SU-DHL-6 (cell line): ENCODE data around the gene BRD2.

Experiments used
- H2AFZ ChIP-seq: fragments of 200-600 bp; sonication (generic); 2 replicates; pipeline ENCODE4 v1.6.1; 2014; ENCODE audit warnings: low read depth, mild to moderate bottlenecking, moderate library complexity, mixed read lengths, antibody characterized with exemption, low read length; ENCODE audit not compliant: severe bottlenecking
- H3F3A ChIP-seq: fragments of 200-600 bp; shearing (Covaris generic); 2 replicates; pipeline ENCODE4 v1.6.0; 2016; ENCODE audit warnings: antibody characterized with exemption, mild to moderate bottlenecking; ENCODE audit not compliant: insufficient read depth
- H3K27ac ChIP-seq: fragments of 200-600 bp; sonication (generic); 2 replicates; pipeline ENCODE4 v1.5.1; 2016; ENCODE audit warnings: low read depth, mild to moderate bottlenecking, low read length, moderate library complexity, mixed read lengths
- H3K27me3 ChIP-seq: fragments of 200-600 bp; sonication (generic), shearing (Covaris generic); 2 replicates; pipeline ENCODE4 v1.6.0; 2014; ENCODE audit warnings: mild to moderate bottlenecking, low read length
- H3K36me3 ChIP-seq: fragments of 200-600 bp; sonication (generic); 2 replicates; pipeline ENCODE4 v1.6.1; 2014; ENCODE audit warnings: mild to moderate bottlenecking, low read length, mixed read lengths
- H3K4me2 ChIP-seq: fragments of 300-600, 200-600 bp; shearing (Covaris generic), sonication (generic); 2 replicates; pipeline ENCODE4 v1.6.0; 2014; ENCODE audit warnings: low read length, low read depth, mild to moderate bottlenecking; ENCODE audit not compliant: poor library complexity, severe bottlenecking
- H3K4me3 ChIP-seq: fragments of 200-600 bp; sonication (generic); 2 replicates; pipeline ENCODE4 v1.5.1; 2014; ENCODE audit warnings: antibody characterized with exemption, low read length, mild to moderate bottlenecking, mixed read lengths; ENCODE audit not compliant: insufficient read depth, poor library complexity, severe bottlenecking
- H3K79me2 ChIP-seq: fragments of 200-600 bp; sonication (generic); 2 replicates; pipeline ENCODE4 v1.6.1; 2014; ENCODE audit warnings: mild to moderate bottlenecking, low read length, moderate library complexity; ENCODE audit not compliant: insufficient read depth
- H3K9ac ChIP-seq: fragments of 200-600 bp; sonication (generic); 2 replicates; pipeline ENCODE4 v1.7.0; 2014; ENCODE audit warnings: mild to moderate bottlenecking, low read length
- H3K9me2 ChIP-seq: fragments of 200-600 bp; sonication (generic); replicated peaks from 2 replicates; pipeline ENCODE4 v1.6.1; 2014; ENCODE audit warnings: low read length; ENCODE audit not compliant: insufficient read depth
- H3K9me3 ChIP-seq: fragments of 200-600 bp; sonication (generic); 2 replicates; pipeline ENCODE4 v1.6.1; 2014; ENCODE audit warnings: low read length, mixed read lengths; ENCODE audit not compliant: insufficient read depth
- H4K20me1 ChIP-seq: fragments of 200-600 bp; sonication (generic); 2 replicates; pipeline ENCODE4 v1.6.1; 2014; ENCODE audit warnings: low read depth, mild to moderate bottlenecking, antibody characterized with exemption, low read length, moderate library complexity, mixed read lengths
- EZH2phosphoT487 ChIP-seq: fragments of 200-600 bp; sonication (generic), shearing (Covaris generic); conservative IDR thresholded peaks from 2 replicates; pipeline ENCODE4 v1.6.1; 2018; ENCODE audit warnings: mild to moderate bottlenecking, antibody characterized with exemption, low read length, moderate library complexity, mixed read lengths
- TF ChIP-seq, protein P1 (sequence below): fragments of 200-600 bp; sonication (generic); IDR thresholded peaks from one replicate; pipeline ENCODE4 v1.5.1; 2017; ENCODE audit warnings: antibody characterized with exemption, mild to moderate bottlenecking, low read length, moderate library complexity; ENCODE audit not compliant: insufficient read depth, poor library complexity, severe bottlenecking

Gene BRD2

DNA sequence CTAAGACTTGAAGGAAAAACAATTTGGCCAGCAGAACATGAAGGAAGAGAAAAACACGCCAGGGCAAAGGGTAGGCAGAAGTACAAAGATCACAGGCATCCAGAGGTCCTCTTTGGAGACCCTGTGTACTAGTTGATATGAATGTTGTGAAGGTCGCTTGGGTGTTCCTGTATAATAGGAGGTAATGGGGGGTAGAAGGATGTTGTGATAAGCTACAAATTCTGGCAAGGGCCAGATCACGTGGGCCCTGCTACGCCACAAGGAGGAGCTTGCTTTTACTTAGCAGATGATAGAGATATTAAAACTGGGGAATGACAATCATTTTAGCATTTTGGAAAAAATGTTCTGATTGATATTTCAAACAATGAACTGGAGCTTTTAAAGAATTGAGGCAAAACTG is 14.6 kb upstream of the BRD2 start:
- no peaks in the 10 kb centered on the region for H3K36me3 ChIP-seq
- H4K20me1 ChIP-seq = no peaks in the 10 kb centered on the region
- H3K9me2 ChIP-seq = no peaks in the 10 kb centered on the region
- H3K4me2 ChIP-seq = peak overlapping the region; percentile 72
- TF ChIP-seq EZH2phosphoT487 = no peak
- TF ChIP-seq, protein P1, sequence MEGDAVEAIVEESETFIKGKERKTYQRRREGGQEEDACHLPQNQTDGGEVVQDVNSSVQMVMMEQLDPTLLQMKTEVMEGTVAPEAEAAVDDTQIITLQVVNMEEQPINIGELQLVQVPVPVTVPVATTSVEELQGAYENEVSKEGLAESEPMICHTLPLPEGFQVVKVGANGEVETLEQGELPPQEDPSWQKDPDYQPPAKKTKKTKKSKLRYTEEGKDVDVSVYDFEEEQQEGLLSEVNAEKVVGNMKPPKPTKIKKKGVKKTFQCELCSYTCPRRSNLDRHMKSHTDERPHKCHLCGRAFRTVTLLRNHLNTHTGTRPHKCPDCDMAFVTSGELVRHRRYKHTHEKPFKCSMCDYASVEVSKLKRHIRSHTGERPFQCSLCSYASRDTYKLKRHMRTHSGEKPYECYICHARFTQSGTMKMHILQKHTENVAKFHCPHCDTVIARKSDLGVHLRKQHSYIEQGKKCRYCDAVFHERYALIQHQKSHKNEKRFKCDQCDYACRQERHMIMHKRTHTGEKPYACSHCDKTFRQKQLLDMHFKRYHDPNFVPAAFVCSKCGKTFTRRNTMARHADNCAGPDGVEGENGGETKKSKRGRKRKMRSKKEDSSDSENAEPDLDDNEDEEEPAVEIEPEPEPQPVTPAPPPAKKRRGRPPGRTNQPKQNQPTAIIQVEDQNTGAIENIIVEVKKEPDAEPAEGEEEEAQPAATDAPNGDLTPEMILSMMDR = no peak
- no peak overlapping the region for H3K4me3 ChIP-seq
- H3K27ac ChIP-seq = peak overlapping the region; percentile 75
- peaks cover 39% of the 10 kb centered on the region for H3K79me2 ChIP-seq
- H3K27me3 ChIP-seq = no peaks in the 10 kb centered on the region
- no peaks in the 10 kb centered on the region for H3K9me3 ChIP-seq
- no peak overlapping the region for H3K9ac ChIP-seq
- no peak overlapping the region for H2AFZ ChIP-seq
- H3F3A ChIP-seq = peaks cover 54% of the 10 kb centered on the region

- peak overlapping the region; percentile 75; the same call in 1 of the 2 replicates for H3K27ac ChIP-seq
- H2AFZ ChIP-seq = no peak overlapping the region
- H3F3A ChIP-seq = peaks cover 56% of the 10 kb centered on the region
- H3K9me3 ChIP-seq = no peaks in the 10 kb centered on the region
- H3K4me3 ChIP-seq = no peak overlapping the region
- H3K79me2 ChIP-seq = peaks cover 34% of the 10 kb centered on the region
- H3K9me2 ChIP-seq = no peaks in the 10 kb centered on the region
- no peak overlapping the region for H3K4me2 ChIP-seq
- no peaks in the 10 kb centered on the region for H4K20me1 ChIP-seq
- H3K27me3 ChIP-seq = no peaks in the 10 kb centered on the region
- TF ChIP-seq EZH2phosphoT487 = no peak
- TF ChIP-seq, protein P1 = no peak
- H3K9ac ChIP-seq = no peak overlapping the region
- H3K36me3 ChIP-seq = no peaks in the 10 kb centered on the region
Measured at GRCh38 chr6:32954267-32954666, 14.1 kb upstream of the BRD2 start.

GRCh38 chr6:32954986-32955802 is 13.2 kb upstream of the BRD2 start:
- peaks cover 25% of the 10 kb centered on the region for H3K79me2 ChIP-seq
- peak overlapping the region; percentile 26 for H3K9ac ChIP-seq
- peaks cover 51% of the 10 kb centered on the region for H3F3A ChIP-seq
- no peaks in the 10 kb centered on the region for H4K20me1 ChIP-seq
- peak overlapping the region; percentile 33 for H3K4me2 ChIP-seq
- H3K27me3 ChIP-seq = no peaks in the 10 kb centered on the region
- H3K9me3 ChIP-seq = no peaks in the 10 kb centered on the region
- no peak overlapping the region for H2AFZ ChIP-seq
- H3K27ac ChIP-seq = peak overlapping the region; percentile 63
- no peaks in the 10 kb centered on the region for H3K9me2 ChIP-seq
- H3K4me3 ChIP-seq = no peak overlapping the region
- H3K36me3 ChIP-seq = no peaks in the 10 kb centered on the region
- no peak for TF ChIP-seq EZH2phosphoT487
- TF ChIP-seq, protein P1 = peak; percentile 88
